ENCODE results near the gene RNF207.

Gene RNF207

GRCh38 chr1:6177681-6178380 lies 28.1 kb upstream of the RNF207 start:
- no peak for TF ChIP-seq MYC (IDR thresholded peaks at IDR 0.05; ENCODE audit: low read depth, low read length)
- no peak for TF ChIP-seq MAX (IDR thresholded peaks at IDR 0.05; ENCODE audit: low read depth, low read length)
- TF ChIP-seq, protein P1, sequence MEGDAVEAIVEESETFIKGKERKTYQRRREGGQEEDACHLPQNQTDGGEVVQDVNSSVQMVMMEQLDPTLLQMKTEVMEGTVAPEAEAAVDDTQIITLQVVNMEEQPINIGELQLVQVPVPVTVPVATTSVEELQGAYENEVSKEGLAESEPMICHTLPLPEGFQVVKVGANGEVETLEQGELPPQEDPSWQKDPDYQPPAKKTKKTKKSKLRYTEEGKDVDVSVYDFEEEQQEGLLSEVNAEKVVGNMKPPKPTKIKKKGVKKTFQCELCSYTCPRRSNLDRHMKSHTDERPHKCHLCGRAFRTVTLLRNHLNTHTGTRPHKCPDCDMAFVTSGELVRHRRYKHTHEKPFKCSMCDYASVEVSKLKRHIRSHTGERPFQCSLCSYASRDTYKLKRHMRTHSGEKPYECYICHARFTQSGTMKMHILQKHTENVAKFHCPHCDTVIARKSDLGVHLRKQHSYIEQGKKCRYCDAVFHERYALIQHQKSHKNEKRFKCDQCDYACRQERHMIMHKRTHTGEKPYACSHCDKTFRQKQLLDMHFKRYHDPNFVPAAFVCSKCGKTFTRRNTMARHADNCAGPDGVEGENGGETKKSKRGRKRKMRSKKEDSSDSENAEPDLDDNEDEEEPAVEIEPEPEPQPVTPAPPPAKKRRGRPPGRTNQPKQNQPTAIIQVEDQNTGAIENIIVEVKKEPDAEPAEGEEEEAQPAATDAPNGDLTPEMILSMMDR (IDR thresholded peaks at IDR 0.05; ENCODE audit: low read depth, low read length): no peak
- no peak for TF ChIP-seq POLR2A (IDR thresholded peaks at IDR 0.05; ENCODE audit: extremely low read depth, insufficient read length)

GRCh38 chr1:6178751-6179563 lies 27.0 kb upstream of the RNF207 start:
- H3K4me3 ChIP-seq (ENCODE audit: low read depth, low read length): no peak overlapping the region
- TF ChIP-seq, protein P1 (IDR thresholded peaks at IDR 0.05; ENCODE audit: low read depth, low read length): no peak
- no peak for TF ChIP-seq POLR2A (IDR thresholded peaks at IDR 0.05; ENCODE audit: extremely low read depth, insufficient read length)
- TF ChIP-seq MYC (IDR thresholded peaks at IDR 0.05; ENCODE audit: low read depth, low read length): no peak
- no peak for TF ChIP-seq MAX (IDR thresholded peaks at IDR 0.05; ENCODE audit: low read depth, low read length)
- no peak for DNase-seq (ENCODE audit: low read depth)

More at GRCh38 chr1:6177681-6178380, 28.1 kb upstream of the RNF207 start:
- no peak overlapping the region for H3K4me3 ChIP-seq (ENCODE audit: low read depth, low read length)
- no peak for DNase-seq (ENCODE audit: low read depth)

GRCh38 chr1:6179564-6180175 lies 26.2 kb upstream of the RNF207 start:
- no peak for DNase-seq (ENCODE audit: low read depth)
- TF ChIP-seq MAX (IDR thresholded peaks at IDR 0.05; ENCODE audit: low read depth, low read length): no peak
- TF ChIP-seq POLR2A (IDR thresholded peaks at IDR 0.05; ENCODE audit: extremely low read depth, insufficient read length): no peak
- TF ChIP-seq, protein P1 (IDR thresholded peaks at IDR 0.05; ENCODE audit: low read depth, low read length): no peak
- no peak for TF ChIP-seq MYC (IDR thresholded peaks at IDR 0.05; ENCODE audit: low read depth, low read length)
- no peak overlapping the region for H3K4me3 ChIP-seq (ENCODE audit: low read depth, low read length)

GRCh38 chr1:6180268-6180706 lies 25.6 kb upstream of the RNF207 start, which contains the start of gene CHD5:
CHD5 (minus strand) TSS chr1:6180321; CDS start chr1:6180023, 298 bp downstream.
- H3K4me3 ChIP-seq (ENCODE audit: low read depth, low read length): no peak within 1 kb of the TSS
- no peak for DNase-seq (ENCODE audit: low read depth)
- TF ChIP-seq POLR2A (IDR thresholded peaks at IDR 0.05; ENCODE audit: extremely low read depth, insufficient read length) (no peak), MYC (IDR thresholded peaks at IDR 0.05; ENCODE audit: low read depth, low read length) (no peak), MAX (IDR thresholded peaks at IDR 0.05; ENCODE audit: low read depth, low read length) (no peak)
- TF ChIP-seq, protein P1 (IDR thresholded peaks at IDR 0.05; ENCODE audit: low read depth, low read length): no peak

GRCh38 chr1:6180707-6181311 lies 25.1 kb upstream of the RNF207 start:
- no peak for DNase-seq (ENCODE audit: low read depth)
- TF ChIP-seq MAX (IDR thresholded peaks at IDR 0.05; ENCODE audit: low read depth, low read length) (no peak), POLR2A (IDR thresholded peaks at IDR 0.05; ENCODE audit: extremely low read depth, insufficient read length) (no peak), MYC (IDR thresholded peaks at IDR 0.05; ENCODE audit: low read depth, low read length) (no peak)
- TF ChIP-seq, protein P1 (IDR thresholded peaks at IDR 0.05; ENCODE audit: low read depth, low read length): no peak
- no peak overlapping the region for H3K4me3 ChIP-seq (ENCODE audit: low read depth, low read length)
